ENCODE data around the gene PITPNC1.
"Not testable (repeated sequence)": the region's sequence is repeated elsewhere in the genome, so short reads cannot be mapped to it uniquely, and the experiment has no call there.

Gene PITPNC1

DNA sequence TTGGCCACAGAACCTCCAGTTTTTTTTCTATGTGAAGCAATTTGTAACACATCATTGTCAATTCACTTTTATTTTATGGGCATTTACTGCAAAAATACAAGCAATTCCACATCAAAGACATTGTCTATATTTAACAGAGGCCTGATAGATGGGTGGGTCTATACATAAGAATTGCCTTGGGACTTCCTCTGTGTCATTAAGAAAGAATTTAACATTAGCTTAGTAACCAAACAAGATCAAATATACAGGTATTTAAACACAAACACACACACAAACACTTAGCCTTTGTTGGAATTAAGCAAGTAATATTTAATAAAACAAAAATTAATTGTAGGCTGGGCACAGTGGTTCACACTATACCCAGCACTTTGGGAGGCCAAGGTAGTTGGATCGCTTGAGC is 4.3 kb upstream of the PITPNC1 start:
- DNase-seq = no peak

GRCh38 chr17:67374329-67375053 is 2.6 kb upstream of the PITPNC1 start:
- peak; percentile 83 for DNase-seq

- DNase-seq = no peak
These were observed 2.0 kb upstream of the PITPNC1 start for GRCh38 chr17:67375054-67375427.

GRCh38 chr17:67375716-67376115 is 1.4 kb upstream of the PITPNC1 start:
- no peak for DNase-seq

- no peak for DNase-seq
These were observed 705 bp upstream of the PITPNC1 start for GRCh38 chr17:67376415-67376736.

DNA sequence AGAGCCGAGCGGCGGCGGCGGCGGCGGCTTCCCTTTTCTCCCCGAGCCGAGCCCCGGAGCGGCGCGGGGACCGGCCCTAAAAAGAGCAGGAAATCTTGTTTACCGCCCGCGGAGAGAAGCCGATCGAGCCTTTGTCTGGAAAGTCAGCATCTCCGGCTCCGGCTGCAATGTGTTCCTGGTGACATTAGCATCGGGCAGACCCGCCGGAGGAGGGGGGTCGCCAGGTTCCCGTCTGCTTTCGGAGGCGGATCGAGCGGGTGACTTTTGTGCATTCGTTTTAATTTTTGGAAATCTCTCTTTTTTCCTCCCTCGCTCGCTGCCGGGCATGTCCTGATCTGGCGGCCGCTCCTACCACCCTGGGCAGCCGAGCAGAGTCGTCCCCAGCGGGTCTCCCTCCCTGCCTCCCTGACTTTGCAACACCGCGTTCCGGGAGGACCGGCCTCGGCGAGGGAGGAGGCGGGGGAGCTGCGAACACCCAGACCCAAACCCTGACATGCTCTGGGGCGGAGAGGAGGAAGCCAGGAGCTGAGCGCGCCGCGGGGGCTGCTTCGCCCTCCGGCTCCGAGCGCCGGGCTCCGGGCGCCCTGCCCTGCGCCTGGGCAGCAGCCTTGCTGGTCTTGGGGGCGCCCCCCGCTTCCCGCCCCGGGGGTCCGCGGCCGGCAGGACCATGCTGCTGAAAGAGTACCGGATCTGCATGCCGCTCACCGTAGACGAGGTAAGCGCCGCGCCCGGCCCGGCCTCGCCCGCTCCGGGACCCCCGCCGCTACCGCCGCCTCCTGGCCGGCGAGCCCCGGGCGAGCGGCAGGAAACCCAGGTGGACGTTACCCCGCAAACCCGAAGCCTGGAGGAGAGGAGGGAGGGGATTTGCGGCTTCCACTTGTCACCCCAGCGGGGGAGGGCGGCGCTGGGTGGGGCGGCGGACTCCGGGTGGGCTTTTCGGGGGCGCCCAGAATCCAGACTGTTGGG is 690 bp downstream of the PITPNC1 start:
- peak; percentile 53 for DNase-seq

- DNase-seq = peak; percentile 71
These were observed 1.6 kb downstream of the PITPNC1 start for GRCh38 chr17:67378454-67379250.

GRCh38 chr17:67379251-67379630 is 2.2 kb downstream of the PITPNC1 start:
- no peak for DNase-seq

GRCh38 chr17:67381929-67382257 is 4.8 kb downstream of the PITPNC1 start:
- DNase-seq = no peak

GRCh38 chr17:67385122-67385988 is 8.3 kb downstream of the PITPNC1 start:
- no peak for DNase-seq

GRCh38 chr17:67386965-67387551 is 10.0 kb downstream of the PITPNC1 start:
- peak; percentile 30 for DNase-seq

DNA sequence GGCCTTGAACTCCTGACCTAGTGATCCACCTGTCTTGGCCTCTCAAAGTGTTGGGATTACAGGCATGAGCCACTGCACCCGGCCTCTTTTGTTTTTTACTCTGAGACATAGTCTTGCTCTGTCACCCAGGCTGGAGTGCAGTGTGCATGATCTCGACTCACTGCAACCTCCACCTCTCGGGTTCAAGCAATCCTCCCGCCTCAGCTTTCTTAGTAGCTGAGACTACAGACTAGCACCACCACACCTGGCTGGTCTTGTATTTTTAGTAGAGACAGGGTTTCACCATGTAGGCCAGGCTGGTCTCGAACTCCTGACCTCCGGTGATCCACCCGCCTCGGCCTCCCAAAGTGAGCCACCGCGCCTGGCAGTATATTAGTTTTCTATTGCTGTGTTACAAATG is 11.5 kb downstream of the PITPNC1 start:
- not testable (repeated sequence) for DNase-seq

GRCh38 chr17:67388986-67389385 is 11.9 kb downstream of the PITPNC1 start:
- DNase-seq = no peak

DNA sequence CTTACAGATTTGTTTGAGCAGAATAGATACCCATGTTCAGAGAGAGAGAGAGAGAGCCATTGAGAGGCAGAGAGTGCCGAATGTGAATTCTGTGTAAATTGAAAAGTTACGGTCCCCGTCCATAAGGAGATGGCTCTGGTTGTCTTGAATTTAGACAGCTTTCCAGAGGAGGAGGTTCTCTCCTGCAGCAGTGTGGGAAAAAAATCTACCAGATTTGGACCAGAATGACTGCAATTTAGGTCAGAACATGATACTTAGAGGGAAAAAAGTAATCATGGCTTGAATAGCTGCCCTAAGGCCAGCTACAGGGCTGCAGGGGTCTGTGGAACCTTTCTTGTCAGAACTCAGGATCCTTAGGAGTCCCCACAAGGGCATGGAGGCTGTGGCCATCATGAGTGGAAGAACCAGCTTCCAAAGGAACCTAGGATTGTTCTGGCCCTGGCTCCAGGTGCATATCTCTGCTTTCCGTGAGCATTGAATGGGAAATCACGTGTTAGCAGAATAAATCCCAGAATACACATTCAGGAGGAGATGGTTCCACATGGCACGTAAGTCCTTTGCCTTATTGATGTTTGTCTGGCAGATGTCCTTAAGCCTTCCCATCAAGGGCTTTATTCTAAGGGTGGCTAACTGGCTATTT is 13.0 kb downstream of the PITPNC1 start:
- DNase-seq = no peak

DNA sequence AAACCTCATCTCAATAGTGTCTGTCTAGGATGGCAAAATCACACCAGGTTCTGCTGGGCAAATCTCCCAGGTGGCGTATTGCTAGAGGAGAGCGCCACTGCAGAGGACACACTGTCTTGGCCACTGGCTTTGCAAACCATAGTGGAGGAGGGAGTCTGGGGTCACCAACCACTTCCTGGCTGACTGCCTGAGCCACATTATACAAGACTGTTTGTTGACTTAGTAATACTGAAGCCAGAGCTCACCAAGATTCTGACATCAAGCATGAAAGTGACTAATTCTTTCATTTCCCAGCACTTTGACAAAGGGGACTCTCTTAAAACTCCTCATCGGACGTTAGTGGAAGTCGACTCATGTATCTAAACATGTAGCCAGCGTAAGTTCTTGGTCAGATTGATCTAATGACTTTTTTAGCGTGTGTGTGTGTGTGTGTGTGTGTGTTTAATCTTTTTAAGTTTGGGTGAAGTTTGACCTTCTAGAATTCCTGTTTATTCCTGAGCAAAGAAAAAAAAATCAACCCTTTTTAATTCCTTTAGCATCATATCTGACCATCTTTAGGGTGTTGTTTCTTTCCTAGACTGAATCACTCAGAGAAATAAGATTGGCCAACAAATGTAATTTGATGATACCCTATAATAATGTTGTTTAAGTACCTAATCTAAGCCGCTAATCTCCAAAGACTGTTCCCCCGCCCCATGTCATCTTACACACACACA is 13.7 kb downstream of the PITPNC1 start:
- DNase-seq = no peak

- DNase-seq = no peak
These were observed 15.0 kb downstream of the PITPNC1 start for GRCh38 chr17:67392111-67392510.

DNA sequence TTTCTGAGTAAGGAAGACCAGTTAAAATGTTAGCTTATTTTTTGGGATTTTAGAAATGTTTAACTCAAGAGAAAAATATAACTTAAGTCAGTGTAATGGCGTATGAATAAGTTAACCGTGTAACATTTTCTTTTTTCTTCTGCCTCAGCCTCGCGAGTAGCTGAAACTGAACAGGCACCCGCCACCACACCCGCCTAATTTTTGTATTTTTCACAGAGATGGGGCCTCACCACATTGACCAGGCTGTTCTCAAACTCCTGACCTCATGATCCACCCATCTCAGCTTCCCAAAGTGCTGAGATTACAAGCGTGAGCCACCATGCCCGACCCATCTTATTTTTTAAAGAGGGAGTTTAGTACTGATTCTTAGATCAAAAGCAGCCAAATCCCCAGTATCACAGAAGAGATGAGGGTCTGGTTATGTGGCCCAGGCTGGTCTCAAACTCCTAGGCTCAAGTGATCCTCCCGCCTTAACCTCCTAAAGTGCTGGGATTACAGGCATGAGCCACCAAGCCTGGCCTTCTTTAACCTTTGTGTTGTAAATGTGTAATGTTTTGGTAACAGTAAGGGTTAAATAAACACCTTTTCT is 16.8 kb downstream of the PITPNC1 start:
- no peak for DNase-seq

DNA sequence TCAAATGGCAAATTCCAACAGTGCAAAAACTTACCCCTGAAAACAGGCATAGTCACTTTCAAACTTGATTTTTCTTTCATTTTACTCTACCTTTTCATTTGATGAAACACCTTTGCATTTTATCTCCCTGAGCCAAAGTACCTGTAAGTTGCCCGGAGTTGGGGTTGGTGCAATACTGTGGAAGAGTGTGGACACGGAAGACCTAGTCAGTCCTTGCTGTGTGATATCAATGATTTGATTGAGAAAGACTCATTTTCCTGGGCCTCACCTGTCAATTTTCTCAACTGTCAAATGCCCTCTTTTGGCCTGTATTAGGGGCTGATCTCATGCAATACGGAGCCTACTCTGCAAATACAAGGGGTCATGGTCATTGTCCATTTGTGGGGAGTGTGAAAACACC is 22.6 kb downstream of the PITPNC1 start:
- DNase-seq = no peak

- DNase-seq = peak; percentile 8
These were observed 23.1 kb downstream of the PITPNC1 start for GRCh38 chr17:67400193-67400592.

GRCh38 chr17:67401106-67401505 is 24.0 kb downstream of the PITPNC1 start:
- DNase-seq = no peak

Data from NCI-H345 (cell line).